ENCODE results near the gene EEFSEC.

Gene EEFSEC

DNA sequence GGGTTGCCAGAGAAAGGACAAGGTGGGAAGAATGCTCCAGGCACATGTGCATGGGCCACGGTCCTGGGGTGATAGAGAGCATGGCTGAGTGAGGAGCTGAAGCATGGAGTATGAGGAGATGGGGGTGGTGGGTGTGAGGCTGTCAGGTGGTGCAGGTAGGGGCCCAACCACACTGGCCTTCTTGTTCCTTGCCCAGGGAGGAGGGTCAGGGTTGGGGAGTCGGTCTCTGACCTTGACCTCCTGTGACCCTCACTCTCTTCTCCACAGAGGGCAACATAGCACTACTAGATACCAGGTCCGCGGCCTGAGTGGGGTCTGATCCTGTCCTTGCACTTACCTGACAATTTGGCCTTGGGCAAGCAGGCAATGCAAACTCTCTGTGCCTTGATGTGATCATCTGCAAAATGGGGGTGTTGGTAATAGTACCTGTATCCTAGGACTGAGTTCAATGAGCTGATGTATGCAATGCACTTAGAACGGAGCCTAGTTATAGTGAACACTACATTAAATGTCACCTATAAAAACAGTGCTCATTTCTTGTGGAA lies 75.2 kb downstream of the EEFSEC start:
- no peak overlapping the region for H3K27ac ChIP-seq
- TF ChIP-seq ZFX (IDR thresholded peaks at IDR 0.05; ENCODE audit: borderline replicate concordance) = no peak
- no peak for TF ChIP-seq CTCF (IDR thresholded peaks at IDR 0.05)

DNA sequence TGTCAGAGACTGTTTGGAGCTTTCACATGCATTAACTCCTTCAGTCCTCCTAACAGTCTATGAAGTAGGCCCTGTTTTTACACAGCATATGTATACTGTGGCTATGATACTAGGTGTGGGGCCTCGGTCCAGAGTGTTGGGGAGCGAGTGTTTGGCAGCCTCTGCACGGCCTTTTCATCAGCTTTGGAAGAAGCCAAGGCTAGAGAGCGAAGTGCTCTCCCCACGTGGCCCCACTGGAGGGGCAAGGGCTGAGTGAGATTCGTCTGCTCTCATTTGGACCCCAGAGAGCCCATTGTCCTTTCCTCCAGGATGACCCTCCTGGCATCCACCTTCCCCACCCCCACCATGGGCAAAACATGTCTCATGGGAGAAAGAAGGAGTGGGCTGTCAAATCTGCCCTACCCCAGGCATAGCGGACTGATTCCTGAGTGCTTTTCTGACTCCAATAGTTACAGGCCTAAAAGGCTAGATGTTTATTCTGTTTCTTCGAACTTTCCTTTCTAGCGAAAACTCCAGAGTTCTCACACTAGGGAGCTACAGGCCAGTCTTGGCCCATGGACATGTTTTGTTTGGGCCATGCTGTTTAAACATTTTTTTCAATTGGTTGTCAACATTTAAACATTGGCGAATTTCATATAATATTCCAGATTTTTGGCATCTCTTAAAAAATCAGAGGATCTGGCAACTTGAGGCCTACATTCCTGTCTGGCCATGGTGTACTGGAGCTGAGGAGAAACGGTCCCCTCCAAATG lies 76.0 kb downstream of the EEFSEC start:
- no peak overlapping the region for H3K27ac ChIP-seq
- TF ChIP-seq ZFX (IDR thresholded peaks at IDR 0.05; ENCODE audit: borderline replicate concordance) (no peak), CTCF (IDR thresholded peaks at IDR 0.05) (no peak)

DNA sequence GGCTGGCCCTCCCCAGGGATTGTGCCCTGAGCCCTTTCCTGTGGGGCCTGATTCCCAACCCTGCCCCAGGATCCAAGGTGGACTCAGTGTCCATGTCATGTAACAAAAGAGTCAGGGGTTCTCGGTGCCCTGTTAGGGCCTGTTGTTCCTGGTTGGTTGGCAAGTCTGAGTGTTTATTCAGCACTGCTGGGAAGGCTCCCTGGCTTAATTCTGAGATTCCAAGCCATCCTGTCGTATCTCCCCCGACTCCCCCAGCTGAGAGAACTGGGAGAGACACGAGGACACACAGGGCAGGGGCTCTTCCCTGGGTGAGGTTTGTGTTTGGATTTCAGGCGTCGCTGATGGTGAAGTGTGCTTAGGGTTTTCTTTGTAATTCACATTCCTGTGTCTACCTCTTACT lies 78.3 kb downstream of the EEFSEC start:
- TF ChIP-seq CTCF (IDR thresholded peaks at IDR 0.05) = no peak
- no peak for TF ChIP-seq ZFX (IDR thresholded peaks at IDR 0.05; ENCODE audit: borderline replicate concordance)
- no peak overlapping the region; the same call in 1 of the 2 replicates for H3K27ac ChIP-seq

- no peak for TF ChIP-seq ZFX (IDR thresholded peaks at IDR 0.05; ENCODE audit: borderline replicate concordance)
- no peak for TF ChIP-seq CTCF (IDR thresholded peaks at IDR 0.05)
Observed at GRCh38 chr3:128232376-128233178, 79.3 kb downstream of the EEFSEC start.

DNA sequence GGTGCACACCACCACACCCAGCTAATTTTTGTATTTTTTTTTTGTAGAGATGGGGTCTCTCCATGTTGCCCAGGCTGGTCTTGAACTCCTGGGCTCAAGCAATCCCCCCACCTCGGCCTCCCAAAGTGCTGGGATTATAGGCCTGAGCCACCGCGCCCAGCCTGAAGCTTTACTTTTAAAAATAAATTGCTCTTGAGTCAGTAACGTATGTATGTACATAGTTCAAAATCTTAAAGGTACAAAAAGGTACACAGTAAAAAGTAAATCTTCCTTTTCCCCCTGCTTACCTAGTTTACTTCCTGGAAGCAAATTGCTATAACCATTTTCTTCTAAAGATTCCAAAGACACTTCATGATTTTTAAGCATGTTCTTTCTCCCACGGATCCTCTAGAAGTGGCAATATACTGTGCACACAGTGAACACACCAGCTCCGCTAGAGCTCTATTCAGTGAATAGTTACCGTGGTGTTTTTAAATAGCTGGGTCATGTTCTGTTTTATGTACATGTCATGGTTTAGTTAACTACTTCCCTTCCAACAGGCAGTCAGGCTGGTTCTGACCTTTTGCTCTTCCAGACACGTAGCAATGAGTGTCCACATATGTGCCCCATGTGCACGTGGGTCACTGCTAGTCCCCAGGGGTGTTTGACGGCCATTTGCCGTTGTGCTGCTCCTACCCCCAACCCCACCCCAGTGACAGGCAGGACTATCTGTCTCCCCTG lies 82.1 kb downstream of the EEFSEC start:
- no peak for TF ChIP-seq CTCF (IDR thresholded peaks at IDR 0.05)
- no peak for TF ChIP-seq ZFX (IDR thresholded peaks at IDR 0.05; ENCODE audit: borderline replicate concordance)
- H3K27ac ChIP-seq = no peak overlapping the region

More at GRCh38 chr3:128232376-128233178, 79.3 kb downstream of the EEFSEC start:
- H3K27ac ChIP-seq = no peak overlapping the region

- TF ChIP-seq ZFX (IDR thresholded peaks at IDR 0.05; ENCODE audit: borderline replicate concordance) (no peak), CTCF (IDR thresholded peaks at IDR 0.05) (no peak)
- no peak overlapping the region for H3K27ac ChIP-seq
Observed at GRCh38 chr3:128236657-128237056, 83.4 kb downstream of the EEFSEC start.
